ENCODE data around the gene NOTUM. TPM values are rescaled to one million over a fixed set of nuclear protein-coding genes. Genes with fewer than 3 reads are reported as not detected.

Gene NOTUM
- total RNA-seq, 1 experiment from 2014 or later: not detected

GRCh38 chr17:81998691-81999438 lies 37.9 kb upstream of the NOTUM start:
- no peaks in the 10 kb centered on the region for H3K9me3 Mint-ChIP-seq (ENCODE audit: unreplicated experiment)
- no peak for TF ChIP-seq CTCF (IDR thresholded peaks at IDR 0.05; ENCODE audit: unreplicated experiment)
- no peak overlapping the region for H3K27ac Mint-ChIP-seq (ENCODE audit: low read depth, unreplicated experiment)
- BruUV-seq (replicated peaks): no TSS peak
- peaks cover 5% of the 10 kb centered on the region for H3K36me3 Mint-ChIP-seq (ENCODE audit: insufficient read depth, unreplicated experiment)
- H3K4me1 Mint-ChIP-seq (ENCODE audit: insufficient read depth, unreplicated experiment): no peaks in the 10 kb centered on the region
- intact Hi-C loops (cut with micrococcal nuclease): no loop called here
- CTCF ChIA-PET: no interaction called here
- H3K27me3 Mint-ChIP-seq (ENCODE audit: insufficient read depth, unreplicated experiment): no peaks in the 10 kb centered on the region
- POLR2A ChIA-PET: interaction anchor here (0.9 kb wide), 1 partner anchor 18 kb away, joined by 3 read pairs; no protein-coding TSS in a partner anchor
- no peak overlapping the region for H3K4me3 Mint-ChIP-seq (ENCODE audit: unreplicated experiment)
- no peak for DNase-seq (ENCODE audit: unreplicated experiment)

- DNase-seq (ENCODE audit: unreplicated experiment): no peak
- intact Hi-C loops (cut with micrococcal nuclease): no loop called here
- H3K36me3 Mint-ChIP-seq (ENCODE audit: insufficient read depth, unreplicated experiment): peaks cover 5% of the 10 kb centered on the region
- no peak overlapping the region for H3K4me3 Mint-ChIP-seq (ENCODE audit: unreplicated experiment)
- no peak for TF ChIP-seq CTCF (IDR thresholded peaks at IDR 0.05; ENCODE audit: unreplicated experiment)
- BruUV-seq (replicated peaks): no TSS peak
- no peaks in the 10 kb centered on the region for H3K9me3 Mint-ChIP-seq (ENCODE audit: unreplicated experiment)
- no peaks in the 10 kb centered on the region for H3K27me3 Mint-ChIP-seq (ENCODE audit: insufficient read depth, unreplicated experiment)
- ChIA-PET POLR2A (no interaction called here), CTCF (no interaction called here)
- H3K4me1 Mint-ChIP-seq (ENCODE audit: insufficient read depth, unreplicated experiment): no peaks in the 10 kb centered on the region
- H3K27ac Mint-ChIP-seq (ENCODE audit: low read depth, unreplicated experiment): no peak overlapping the region
These were observed 37.2 kb upstream of the NOTUM start for GRCh38 chr17:81998212-81998611.

- no peaks in the 10 kb centered on the region for H3K9me3 Mint-ChIP-seq (ENCODE audit: unreplicated experiment)
- POLR2A ChIA-PET: no interaction called here
- no peak overlapping the region for H3K4me3 Mint-ChIP-seq (ENCODE audit: unreplicated experiment)
- CTCF ChIA-PET: interaction anchor here (0.6 to 0.7 kb wide), 4 partner anchors 17 to 39 kb away, joined by 3 to 6 read pairs (median 4); no protein-coding TSS in a partner anchor
- no peaks in the 10 kb centered on the region for H3K4me1 Mint-ChIP-seq (ENCODE audit: insufficient read depth, unreplicated experiment)
- no peak for DNase-seq (ENCODE audit: unreplicated experiment)
- H3K27me3 Mint-ChIP-seq (ENCODE audit: insufficient read depth, unreplicated experiment): no peaks in the 10 kb centered on the region
- BruUV-seq (replicated peaks): no TSS peak
- intact Hi-C loops (cut with micrococcal nuclease): no loop called here
- H3K36me3 Mint-ChIP-seq (ENCODE audit: insufficient read depth, unreplicated experiment): peaks cover 5% of the 10 kb centered on the region
- no peak for TF ChIP-seq CTCF (IDR thresholded peaks at IDR 0.05; ENCODE audit: unreplicated experiment)
- H3K27ac Mint-ChIP-seq (ENCODE audit: low read depth, unreplicated experiment): no peak overlapping the region
These were observed 35.9 kb upstream of the NOTUM start for GRCh38 chr17:81996757-81997441.

- no peak overlapping the region for H3K4me3 Mint-ChIP-seq (ENCODE audit: unreplicated experiment)
- BruUV-seq (replicated peaks): no TSS peak
- H3K9me3 Mint-ChIP-seq (ENCODE audit: unreplicated experiment): no peaks in the 10 kb centered on the region
- intact Hi-C loops (cut with micrococcal nuclease): no loop called here
- H3K4me1 Mint-ChIP-seq (ENCODE audit: insufficient read depth, unreplicated experiment): peaks cover 4% of the 10 kb centered on the region
- H3K27ac Mint-ChIP-seq (ENCODE audit: low read depth, unreplicated experiment): no peak overlapping the region
- TF ChIP-seq CTCF (IDR thresholded peaks at IDR 0.05; ENCODE audit: unreplicated experiment): no peak
- H3K27me3 Mint-ChIP-seq (ENCODE audit: insufficient read depth, unreplicated experiment): no peaks in the 10 kb centered on the region
- CTCF ChIA-PET: interaction anchor here (0.6 kb wide), 1 partner anchor 18 kb away, joined by 3 read pairs; no protein-coding TSS in a partner anchor
- DNase-seq (ENCODE audit: unreplicated experiment): no peak
- POLR2A ChIA-PET: no interaction called here
- H3K36me3 Mint-ChIP-seq (ENCODE audit: insufficient read depth, unreplicated experiment): peaks cover 5% of the 10 kb centered on the region
These were observed 35.3 kb upstream of the NOTUM start for GRCh38 chr17:81996232-81996756.

All from MCF 10A (cell line).